Right lobe of liver (tissue), 4 donors: ENCODE data around the gene ZNF91.
"Not testable (repeated sequence)": the region's sequence is repeated elsewhere in the genome, so short reads cannot be mapped to it uniquely, and the experiment has no call there.

Source experiments
- CTCF ChIP-seq, 4 donors: fragments of 200-600 bp in 3 of 4; fragments of 450-650 bp in 1 of 4; IDR thresholded peaks; one replicate each; pipeline versions ENCODE4 v1.5.1 to v1.8.0; 2016 to 2022; ENCODE audit warnings: antibody characterized with exemption in 4 of 4, mild to moderate bottlenecking in 2 of 4
- POLR2A ChIP-seq: fragments of 450-650 bp; IDR thresholded peaks from one replicate; pipeline ENCODE4 v1.6.1; 2017; ENCODE audit warnings: antibody characterized with exemption, mild to moderate bottlenecking
- donor health status: DM: no; HTN: no; CAD: no.
- donor health status: DM: no; HTN: no; CAD: no.
- donor health status: DM: no; HTN: yes; CAD: no.

DNA sequence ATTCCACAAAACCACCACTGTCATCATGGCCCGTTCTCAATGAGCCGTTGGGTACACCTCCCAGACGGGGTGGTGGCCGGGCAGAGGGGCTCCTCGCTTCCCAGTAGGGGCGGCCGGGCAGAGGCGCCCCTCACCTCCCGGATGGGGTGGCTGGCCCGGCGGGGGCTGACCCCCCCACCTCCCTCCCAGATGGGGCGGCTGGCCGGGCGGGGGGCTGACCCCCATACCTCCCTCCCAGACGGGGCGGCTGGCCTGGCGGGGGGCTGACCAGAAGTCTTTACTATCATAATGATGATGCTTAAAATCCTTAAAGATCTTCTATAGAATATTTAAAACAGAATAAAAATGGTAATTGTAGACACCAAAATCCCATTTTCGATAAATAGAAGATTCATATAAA is 29.2 kb downstream of the ZNF91 start:
- TF ChIP-seq CTCF (IDR thresholded peaks at IDR 0.05); POLR2A: not testable (repeated sequence)
